Measurements from ENCODE around the gene DUSP2.

DNA sequence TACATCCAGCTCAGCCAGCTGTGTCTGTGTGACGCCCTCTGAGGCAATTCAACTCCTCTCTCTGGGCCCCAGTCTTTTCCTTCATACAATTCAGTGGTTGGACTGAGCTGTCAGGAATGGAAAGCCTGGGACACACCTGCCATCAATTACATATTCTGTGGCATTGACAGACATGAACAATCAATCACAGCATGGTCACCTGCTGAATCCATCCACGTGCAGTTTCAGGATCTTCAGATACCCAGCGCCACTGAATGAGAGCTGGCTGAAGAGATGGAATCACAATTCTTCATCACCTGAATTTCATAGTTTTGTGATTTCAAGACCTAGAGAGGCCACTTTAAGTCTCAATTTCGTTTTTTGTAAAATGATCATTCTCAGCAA, 34.0 kb downstream of the DUSP2 start:
- TF ChIP-seq EZH2 (IDR thresholded peaks at IDR 0.05; ENCODE audit: low read depth, unreplicated experiment) (no peak), POLR2AphosphoS5 (IDR thresholded peaks at IDR 0.05; ENCODE audit: low read depth) (no peak), CREB1 (CRISPR knock-in tag; IDR thresholded peaks at IDR 0.05; ENCODE audit: low read depth) (no peak)
- TF ChIP-seq, protein P1, sequence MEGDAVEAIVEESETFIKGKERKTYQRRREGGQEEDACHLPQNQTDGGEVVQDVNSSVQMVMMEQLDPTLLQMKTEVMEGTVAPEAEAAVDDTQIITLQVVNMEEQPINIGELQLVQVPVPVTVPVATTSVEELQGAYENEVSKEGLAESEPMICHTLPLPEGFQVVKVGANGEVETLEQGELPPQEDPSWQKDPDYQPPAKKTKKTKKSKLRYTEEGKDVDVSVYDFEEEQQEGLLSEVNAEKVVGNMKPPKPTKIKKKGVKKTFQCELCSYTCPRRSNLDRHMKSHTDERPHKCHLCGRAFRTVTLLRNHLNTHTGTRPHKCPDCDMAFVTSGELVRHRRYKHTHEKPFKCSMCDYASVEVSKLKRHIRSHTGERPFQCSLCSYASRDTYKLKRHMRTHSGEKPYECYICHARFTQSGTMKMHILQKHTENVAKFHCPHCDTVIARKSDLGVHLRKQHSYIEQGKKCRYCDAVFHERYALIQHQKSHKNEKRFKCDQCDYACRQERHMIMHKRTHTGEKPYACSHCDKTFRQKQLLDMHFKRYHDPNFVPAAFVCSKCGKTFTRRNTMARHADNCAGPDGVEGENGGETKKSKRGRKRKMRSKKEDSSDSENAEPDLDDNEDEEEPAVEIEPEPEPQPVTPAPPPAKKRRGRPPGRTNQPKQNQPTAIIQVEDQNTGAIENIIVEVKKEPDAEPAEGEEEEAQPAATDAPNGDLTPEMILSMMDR (conservative IDR thresholded peaks at IDR 0.05; ENCODE audit: low read depth in 2 of 2), result no peak
- TF ChIP-seq, protein P2, sequence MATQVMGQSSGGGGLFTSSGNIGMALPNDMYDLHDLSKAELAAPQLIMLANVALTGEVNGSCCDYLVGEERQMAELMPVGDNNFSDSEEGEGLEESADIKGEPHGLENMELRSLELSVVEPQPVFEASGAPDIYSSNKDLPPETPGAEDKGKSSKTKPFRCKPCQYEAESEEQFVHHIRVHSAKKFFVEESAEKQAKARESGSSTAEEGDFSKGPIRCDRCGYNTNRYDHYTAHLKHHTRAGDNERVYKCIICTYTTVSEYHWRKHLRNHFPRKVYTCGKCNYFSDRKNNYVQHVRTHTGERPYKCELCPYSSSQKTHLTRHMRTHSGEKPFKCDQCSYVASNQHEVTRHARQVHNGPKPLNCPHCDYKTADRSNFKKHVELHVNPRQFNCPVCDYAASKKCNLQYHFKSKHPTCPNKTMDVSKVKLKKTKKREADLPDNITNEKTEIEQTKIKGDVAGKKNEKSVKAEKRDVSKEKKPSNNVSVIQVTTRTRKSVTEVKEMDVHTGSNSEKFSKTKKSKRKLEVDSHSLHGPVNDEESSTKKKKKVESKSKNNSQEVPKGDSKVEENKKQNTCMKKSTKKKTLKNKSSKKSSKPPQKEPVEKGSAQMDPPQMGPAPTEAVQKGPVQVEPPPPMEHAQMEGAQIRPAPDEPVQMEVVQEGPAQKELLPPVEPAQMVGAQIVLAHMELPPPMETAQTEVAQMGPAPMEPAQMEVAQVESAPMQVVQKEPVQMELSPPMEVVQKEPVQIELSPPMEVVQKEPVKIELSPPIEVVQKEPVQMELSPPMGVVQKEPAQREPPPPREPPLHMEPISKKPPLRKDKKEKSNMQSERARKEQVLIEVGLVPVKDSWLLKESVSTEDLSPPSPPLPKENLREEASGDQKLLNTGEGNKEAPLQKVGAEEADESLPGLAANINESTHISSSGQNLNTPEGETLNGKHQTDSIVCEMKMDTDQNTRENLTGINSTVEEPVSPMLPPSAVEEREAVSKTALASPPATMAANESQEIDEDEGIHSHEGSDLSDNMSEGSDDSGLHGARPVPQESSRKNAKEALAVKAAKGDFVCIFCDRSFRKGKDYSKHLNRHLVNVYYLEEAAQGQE (IDR thresholded peaks at IDR 0.05; ENCODE audit: unreplicated experiment), result no peak

All from GM23338 (cell line).